Neutrophil (primary cell): ENCODE data around the gene SORL1-AS1.

Source experiments
- H3K27ac ChIP-seq: fragments of 200-600 bp; sonication (generic); 2 replicates; pipeline ENCODE4 v1.5.1; 2016; ENCODE audit warnings: mild to moderate bottlenecking, moderate library complexity
- H3K27me3 ChIP-seq: fragments of 200-600 bp; sonication (generic); 2 replicates; pipeline ENCODE4 v1.6.0; 2016; ENCODE audit warnings: mild to moderate bottlenecking
- H3K36me3 ChIP-seq: fragments of 200-600 bp; sonication (generic); 2 replicates; pipeline ENCODE4 v1.5.1; 2017
- H3K4me1 ChIP-seq, 2 experiments: fragments of 200-600 bp in 1 of 2; sonication (generic) in 1 of 2; 1 replicate in 1 of 2; 2 replicates in 1 of 2; pipeline versions ENCODE4 v1.5.1 to v1.6.1; 2013 to 2016; ENCODE audit warnings: low read depth in 1 of 2, low read length in 1 of 2, mild to moderate bottlenecking in 1 of 2, moderate library complexity in 1 of 2; ENCODE audit not compliant: control insufficient read depth in 1 of 2, insufficient read depth in 1 of 2
- H3K4me3 ChIP-seq, 2 experiments: fragments of 200-600 bp in 1 of 2; sonication (generic) in 1 of 2; 1 replicate in 1 of 2; 2 replicates in 1 of 2; pipeline ENCODE4 v1.5.1; 2013 to 2016; ENCODE audit warnings: low read depth in 1 of 2, low read length in 1 of 2, mild to moderate bottlenecking in 1 of 2, moderate library complexity in 1 of 2
- H3K9me3 ChIP-seq: fragments of 200-600 bp; sonication (generic); 2 replicates; pipeline ENCODE4 v1.5.1; 2016
- TF ChIP-seq, protein P1 (sequence below): fragments of 200-600 bp; sonication (generic); IDR thresholded peaks from 2 replicates; pipeline ENCODE4 v1.5.1; 2016; ENCODE audit warnings: antibody characterized with exemption

The SORL1-AS1 gene

DNA sequence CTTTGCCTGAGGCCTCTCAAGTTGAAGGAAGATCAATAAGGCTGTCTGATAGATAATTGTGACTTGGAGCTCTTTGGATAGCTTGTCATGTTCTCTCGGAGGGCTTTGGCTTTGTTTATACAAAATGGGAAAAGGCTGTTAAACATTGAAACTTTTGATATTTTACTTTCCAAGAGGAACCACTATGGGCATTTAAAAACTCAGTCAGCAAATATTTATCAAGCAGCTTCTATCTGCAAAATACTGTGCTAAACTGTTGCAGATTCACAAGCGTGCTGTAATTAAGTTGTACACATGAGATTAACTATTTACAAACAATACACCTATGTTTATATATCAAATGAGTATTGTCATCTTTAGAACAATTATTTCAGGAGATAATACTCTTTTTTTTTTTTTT, 35.2 kb downstream of the SORL1-AS1 start:
- TF ChIP-seq, protein P1, sequence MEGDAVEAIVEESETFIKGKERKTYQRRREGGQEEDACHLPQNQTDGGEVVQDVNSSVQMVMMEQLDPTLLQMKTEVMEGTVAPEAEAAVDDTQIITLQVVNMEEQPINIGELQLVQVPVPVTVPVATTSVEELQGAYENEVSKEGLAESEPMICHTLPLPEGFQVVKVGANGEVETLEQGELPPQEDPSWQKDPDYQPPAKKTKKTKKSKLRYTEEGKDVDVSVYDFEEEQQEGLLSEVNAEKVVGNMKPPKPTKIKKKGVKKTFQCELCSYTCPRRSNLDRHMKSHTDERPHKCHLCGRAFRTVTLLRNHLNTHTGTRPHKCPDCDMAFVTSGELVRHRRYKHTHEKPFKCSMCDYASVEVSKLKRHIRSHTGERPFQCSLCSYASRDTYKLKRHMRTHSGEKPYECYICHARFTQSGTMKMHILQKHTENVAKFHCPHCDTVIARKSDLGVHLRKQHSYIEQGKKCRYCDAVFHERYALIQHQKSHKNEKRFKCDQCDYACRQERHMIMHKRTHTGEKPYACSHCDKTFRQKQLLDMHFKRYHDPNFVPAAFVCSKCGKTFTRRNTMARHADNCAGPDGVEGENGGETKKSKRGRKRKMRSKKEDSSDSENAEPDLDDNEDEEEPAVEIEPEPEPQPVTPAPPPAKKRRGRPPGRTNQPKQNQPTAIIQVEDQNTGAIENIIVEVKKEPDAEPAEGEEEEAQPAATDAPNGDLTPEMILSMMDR, result no peak
- peak overlapping the region; percentile 45 to 49 for H3K4me3 ChIP-seq
- H3K9me3 ChIP-seq, result no peaks in the 10 kb centered on the region
- no peaks in the 10 kb centered on the region for H3K36me3 ChIP-seq
- peaks cover 86 to 87% of the 10 kb centered on the region in 2 experiments for H3K4me1 ChIP-seq
- peak overlapping the region; percentile 98 for H3K27ac ChIP-seq
- no peaks in the 10 kb centered on the region for H3K27me3 ChIP-seq

DNA sequence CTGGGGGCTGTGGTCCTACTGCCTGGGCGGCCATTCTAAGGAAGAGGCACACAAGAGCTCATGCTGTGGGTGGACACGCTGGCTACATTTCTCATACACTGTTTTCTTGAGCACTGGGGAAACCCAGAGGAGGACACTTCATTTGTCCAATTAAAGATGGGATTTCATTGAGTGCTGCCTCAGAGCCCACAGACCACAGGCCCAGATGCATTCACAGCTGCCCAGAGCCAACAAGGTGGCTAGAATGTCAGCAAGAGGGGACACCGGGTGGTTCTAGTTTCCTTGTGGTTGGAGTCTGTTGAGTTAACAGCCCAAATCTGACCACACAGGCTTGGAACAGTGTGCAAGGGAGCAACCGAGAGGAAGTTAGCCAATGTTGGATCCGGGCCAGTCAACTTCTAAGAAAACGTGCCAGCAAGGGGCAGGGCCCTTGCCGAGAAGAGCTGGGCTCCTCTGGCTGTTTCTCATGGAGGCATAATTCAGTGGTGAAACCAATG, 35.7 kb downstream of the SORL1-AS1 start:
- TF ChIP-seq, protein P1, result no peak
- Histone ChIP-seq H3K36me3 (no peaks in the 10 kb centered on the region), H3K4me3 (peak overlapping the region; percentile 45 to 49), H3K27ac (peak overlapping the region; percentile 98), H3K27me3 (no peaks in the 10 kb centered on the region), H3K4me1 (peaks cover 84 to 87% of the 10 kb centered on the region in 2 experiments), H3K9me3 (no peaks in the 10 kb centered on the region)

- peaks cover 75 to 79% of the 10 kb centered on the region in 2 experiments for H3K4me1 ChIP-seq
- no peaks in the 10 kb centered on the region for H3K27me3 ChIP-seq
- peak overlapping the region; percentile 98 for H3K27ac ChIP-seq
- TF ChIP-seq, protein P1, result no peak
- H3K9me3 ChIP-seq, result no peaks in the 10 kb centered on the region
- peak overlapping the region in 1 of 2 experiments; percentile 45 for H3K4me3 ChIP-seq
- no peaks in the 10 kb centered on the region for H3K36me3 ChIP-seq
These were observed 36.9 kb downstream of the SORL1-AS1 start for GRCh38 chr11:121415856-121416255.

- Histone ChIP-seq H3K36me3 (no peaks in the 10 kb centered on the region), H3K4me3 (peak overlapping the region in 1 of 2 experiments; percentile 2), H3K9me3 (no peaks in the 10 kb centered on the region), H3K4me1 (peaks cover 60 to 63% of the 10 kb centered on the region in 2 experiments), H3K27me3 (no peaks in the 10 kb centered on the region), H3K27ac (peak overlapping the region; percentile 98)
- TF ChIP-seq, protein P1, result peak; percentile 15
These were observed 38.4 kb downstream of the SORL1-AS1 start for GRCh38 chr11:121414141-121414913.

DNA sequence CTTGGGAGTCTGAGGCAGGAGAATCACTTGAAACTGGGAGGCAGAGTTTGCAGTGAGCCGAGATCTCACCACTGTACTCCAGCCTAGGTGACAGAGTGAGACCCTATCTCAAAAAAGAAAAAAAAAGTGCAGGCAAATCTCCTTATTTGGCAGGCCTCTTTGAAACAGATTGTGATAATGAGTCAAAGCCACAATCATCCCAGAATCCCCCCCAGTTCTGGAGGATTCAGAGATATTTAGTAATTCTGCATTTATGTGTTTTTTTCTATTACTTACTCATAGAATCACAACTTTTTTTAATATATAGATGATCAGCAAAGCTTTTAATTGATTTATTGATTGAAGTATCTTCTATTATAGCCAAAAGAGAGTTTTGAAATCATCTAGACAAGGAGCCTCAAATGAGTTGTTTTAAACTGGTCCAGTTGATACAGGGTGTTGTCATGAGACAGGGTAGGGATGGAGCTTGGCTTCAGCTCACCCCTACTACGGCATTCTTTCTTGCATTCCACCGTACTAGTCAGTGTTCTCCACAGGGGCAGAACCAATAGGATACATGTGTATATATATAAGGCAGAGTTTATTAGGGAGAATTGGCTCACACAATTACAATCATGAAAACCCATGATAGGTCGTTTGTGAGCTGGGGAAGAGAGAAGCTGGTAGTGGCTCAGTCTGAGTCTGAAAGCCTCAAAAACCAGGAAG, 39.9 kb downstream of the SORL1-AS1 start:
- Histone ChIP-seq H3K4me3 (no peak overlapping the region), H3K27me3 (no peaks in the 10 kb centered on the region)
- TF ChIP-seq, protein P1, result no peak

More for the DNA sequence above, 39.9 kb downstream of the SORL1-AS1 start:
- Histone ChIP-seq H3K36me3 (no peaks in the 10 kb centered on the region), H3K4me1 (peaks cover 45 to 50% of the 10 kb centered on the region in 2 experiments), H3K9me3 (no peaks in the 10 kb centered on the region), H3K27ac (no peak overlapping the region)
